ENCODE measurements around the gene DENND1A. TPM values are rescaled to one million over a fixed set of nuclear protein-coding genes. Genes with fewer than 3 reads are reported as not detected.

Gene DENND1A
- total and polyA plus RNA-seq, 4 donors: 7.9 to 22.0 (median 13.9) TPM

DNA sequence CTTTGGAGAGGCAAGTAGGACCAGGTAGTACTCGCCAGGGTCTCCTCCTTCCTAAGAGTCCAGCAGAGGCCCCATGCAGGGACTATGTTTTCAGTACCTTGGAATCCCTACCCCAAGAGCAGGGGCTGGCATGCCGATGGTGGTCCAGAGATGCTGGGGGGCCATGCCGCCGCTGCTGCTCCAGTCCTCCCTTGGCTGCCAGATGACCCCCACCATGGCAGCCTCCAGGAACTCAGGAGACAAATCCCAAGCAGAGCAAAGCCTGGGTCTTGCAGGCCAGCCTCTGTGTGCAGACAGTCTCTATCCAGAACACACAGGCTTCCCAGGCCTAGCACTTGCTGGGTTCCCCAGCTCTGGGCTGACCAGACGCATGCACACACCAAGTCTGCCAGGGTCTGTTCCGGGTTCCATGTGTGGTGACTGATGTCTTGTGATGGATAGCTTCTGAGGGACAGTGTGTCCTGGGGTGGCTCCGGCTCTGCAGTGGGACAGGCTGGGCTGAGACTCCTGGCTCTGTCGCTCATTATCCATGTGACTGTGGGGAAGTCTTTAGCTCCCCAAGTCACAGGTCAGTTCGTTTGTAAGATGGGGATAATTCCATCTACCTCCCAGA lies 446.6 kb downstream of the DENND1A start (continued):
- TF ChIP-seq YY1 (IDR thresholded peaks at IDR 0.05): no peak
- TF ChIP-seq JUND (IDR thresholded peaks at IDR 0.05): no peak

DNA sequence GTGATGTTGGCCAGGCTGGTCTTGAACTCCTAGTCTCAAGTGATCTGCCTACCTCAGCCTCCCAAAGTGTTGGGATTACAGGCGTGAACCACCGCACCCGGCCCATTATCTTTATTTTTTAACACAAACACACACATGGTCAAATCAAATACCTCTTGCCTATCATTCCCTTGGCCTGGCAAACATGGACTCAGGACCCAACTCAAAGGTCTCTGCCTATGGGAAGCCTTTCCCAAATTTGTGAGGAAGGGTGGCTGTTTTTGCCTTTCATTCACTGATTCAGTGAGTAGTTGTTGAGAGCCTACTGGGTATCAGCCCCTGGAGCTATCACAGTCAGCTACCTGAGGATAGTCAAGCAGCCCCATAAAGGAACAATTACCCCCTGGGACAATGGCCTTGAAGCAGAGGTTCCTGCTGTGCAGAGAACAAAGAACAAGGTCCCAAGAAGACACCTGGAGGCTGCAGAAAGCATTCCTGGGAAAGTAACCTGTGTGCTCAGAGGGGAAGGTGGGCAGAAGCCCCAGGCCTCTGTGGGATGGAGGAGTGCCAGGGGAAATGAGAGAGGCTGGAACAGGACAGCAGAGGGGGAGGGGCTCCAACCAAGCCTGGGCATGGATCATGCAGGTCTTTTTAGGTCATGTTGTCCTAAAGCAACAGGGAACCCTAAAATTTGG lies 447.5 kb downstream of the DENND1A start:
- peak; percentile 45 for TF ChIP-seq FOXA2 (IDR thresholded peaks at IDR 0.05)
- TF ChIP-seq YY1 (IDR thresholded peaks at IDR 0.05): peak; percentile 52
- TF ChIP-seq GABPA (IDR thresholded peaks at IDR 0.05 in 1 of 2, conservative IDR thresholded peaks at IDR 0.05 in 1 of 2): no peak
- TF ChIP-seq, protein P1, sequence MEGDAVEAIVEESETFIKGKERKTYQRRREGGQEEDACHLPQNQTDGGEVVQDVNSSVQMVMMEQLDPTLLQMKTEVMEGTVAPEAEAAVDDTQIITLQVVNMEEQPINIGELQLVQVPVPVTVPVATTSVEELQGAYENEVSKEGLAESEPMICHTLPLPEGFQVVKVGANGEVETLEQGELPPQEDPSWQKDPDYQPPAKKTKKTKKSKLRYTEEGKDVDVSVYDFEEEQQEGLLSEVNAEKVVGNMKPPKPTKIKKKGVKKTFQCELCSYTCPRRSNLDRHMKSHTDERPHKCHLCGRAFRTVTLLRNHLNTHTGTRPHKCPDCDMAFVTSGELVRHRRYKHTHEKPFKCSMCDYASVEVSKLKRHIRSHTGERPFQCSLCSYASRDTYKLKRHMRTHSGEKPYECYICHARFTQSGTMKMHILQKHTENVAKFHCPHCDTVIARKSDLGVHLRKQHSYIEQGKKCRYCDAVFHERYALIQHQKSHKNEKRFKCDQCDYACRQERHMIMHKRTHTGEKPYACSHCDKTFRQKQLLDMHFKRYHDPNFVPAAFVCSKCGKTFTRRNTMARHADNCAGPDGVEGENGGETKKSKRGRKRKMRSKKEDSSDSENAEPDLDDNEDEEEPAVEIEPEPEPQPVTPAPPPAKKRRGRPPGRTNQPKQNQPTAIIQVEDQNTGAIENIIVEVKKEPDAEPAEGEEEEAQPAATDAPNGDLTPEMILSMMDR (IDR thresholded peaks at IDR 0.05; ENCODE audit: low read depth, low read length, missing input control): no peak
- TF ChIP-seq RXRA (IDR thresholded peaks at IDR 0.05): peak; percentile 64 to 69
- TF ChIP-seq, protein P2, sequence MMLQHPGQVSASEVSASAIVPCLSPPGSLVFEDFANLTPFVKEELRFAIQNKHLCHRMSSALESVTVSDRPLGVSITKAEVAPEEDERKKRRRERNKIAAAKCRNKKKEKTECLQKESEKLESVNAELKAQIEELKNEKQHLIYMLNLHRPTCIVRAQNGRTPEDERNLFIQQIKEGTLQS (IDR thresholded peaks at IDR 0.05): no peak
- TF ChIP-seq, protein P3, sequence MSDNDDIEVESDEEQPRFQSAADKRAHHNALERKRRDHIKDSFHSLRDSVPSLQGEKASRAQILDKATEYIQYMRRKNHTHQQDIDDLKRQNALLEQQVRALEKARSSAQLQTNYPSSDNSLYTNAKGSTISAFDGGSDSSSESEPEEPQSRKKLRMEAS (IDR thresholded peaks at IDR 0.05): peak; percentile 52
- TF ChIP-seq, protein P4, sequence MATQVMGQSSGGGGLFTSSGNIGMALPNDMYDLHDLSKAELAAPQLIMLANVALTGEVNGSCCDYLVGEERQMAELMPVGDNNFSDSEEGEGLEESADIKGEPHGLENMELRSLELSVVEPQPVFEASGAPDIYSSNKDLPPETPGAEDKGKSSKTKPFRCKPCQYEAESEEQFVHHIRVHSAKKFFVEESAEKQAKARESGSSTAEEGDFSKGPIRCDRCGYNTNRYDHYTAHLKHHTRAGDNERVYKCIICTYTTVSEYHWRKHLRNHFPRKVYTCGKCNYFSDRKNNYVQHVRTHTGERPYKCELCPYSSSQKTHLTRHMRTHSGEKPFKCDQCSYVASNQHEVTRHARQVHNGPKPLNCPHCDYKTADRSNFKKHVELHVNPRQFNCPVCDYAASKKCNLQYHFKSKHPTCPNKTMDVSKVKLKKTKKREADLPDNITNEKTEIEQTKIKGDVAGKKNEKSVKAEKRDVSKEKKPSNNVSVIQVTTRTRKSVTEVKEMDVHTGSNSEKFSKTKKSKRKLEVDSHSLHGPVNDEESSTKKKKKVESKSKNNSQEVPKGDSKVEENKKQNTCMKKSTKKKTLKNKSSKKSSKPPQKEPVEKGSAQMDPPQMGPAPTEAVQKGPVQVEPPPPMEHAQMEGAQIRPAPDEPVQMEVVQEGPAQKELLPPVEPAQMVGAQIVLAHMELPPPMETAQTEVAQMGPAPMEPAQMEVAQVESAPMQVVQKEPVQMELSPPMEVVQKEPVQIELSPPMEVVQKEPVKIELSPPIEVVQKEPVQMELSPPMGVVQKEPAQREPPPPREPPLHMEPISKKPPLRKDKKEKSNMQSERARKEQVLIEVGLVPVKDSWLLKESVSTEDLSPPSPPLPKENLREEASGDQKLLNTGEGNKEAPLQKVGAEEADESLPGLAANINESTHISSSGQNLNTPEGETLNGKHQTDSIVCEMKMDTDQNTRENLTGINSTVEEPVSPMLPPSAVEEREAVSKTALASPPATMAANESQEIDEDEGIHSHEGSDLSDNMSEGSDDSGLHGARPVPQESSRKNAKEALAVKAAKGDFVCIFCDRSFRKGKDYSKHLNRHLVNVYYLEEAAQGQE (IDR thresholded peaks at IDR 0.05): peak; percentile 1
- peak; percentile 93 for TF ChIP-seq SP1 (IDR thresholded peaks at IDR 0.05)
- peak in 1 of 2 donors; percentile 33 for TF ChIP-seq JUND (IDR thresholded peaks at IDR 0.05)
- TF ChIP-seq, protein P5, sequence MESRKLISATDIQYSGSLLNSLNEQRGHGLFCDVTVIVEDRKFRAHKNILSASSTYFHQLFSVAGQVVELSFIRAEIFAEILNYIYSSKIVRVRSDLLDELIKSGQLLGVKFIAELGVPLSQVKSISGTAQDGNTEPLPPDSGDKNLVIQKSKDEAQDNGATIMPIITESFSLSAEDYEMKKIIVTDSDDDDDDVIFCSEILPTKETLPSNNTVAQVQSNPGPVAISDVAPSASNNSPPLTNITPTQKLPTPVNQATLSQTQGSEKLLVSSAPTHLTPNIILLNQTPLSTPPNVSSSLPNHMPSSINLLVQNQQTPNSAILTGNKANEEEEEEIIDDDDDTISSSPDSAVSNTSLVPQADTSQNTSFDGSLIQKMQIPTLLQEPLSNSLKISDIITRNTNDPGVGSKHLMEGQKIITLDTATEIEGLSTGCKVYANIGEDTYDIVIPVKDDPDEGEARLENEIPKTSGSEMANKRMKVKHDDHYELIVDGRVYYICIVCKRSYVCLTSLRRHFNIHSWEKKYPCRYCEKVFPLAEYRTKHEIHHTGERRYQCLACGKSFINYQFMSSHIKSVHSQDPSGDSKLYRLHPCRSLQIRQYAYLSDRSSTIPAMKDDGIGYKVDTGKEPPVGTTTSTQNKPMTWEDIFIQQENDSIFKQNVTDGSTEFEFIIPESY (IDR thresholded peaks at IDR 0.05): no peak
- TF ChIP-seq RAD21 (IDR thresholded peaks at IDR 0.05): peak; percentile 25 to 28
- no peak for TF ChIP-seq FOXA1 (IDR thresholded peaks at IDR 0.05)
- peak; percentile 98 for TF ChIP-seq HNF4A (conservative IDR thresholded peaks at IDR 0.05)
- TF ChIP-seq NR2F2 (IDR thresholded peaks at IDR 0.05): no peak
- TF ChIP-seq EGR1 (IDR thresholded peaks at IDR 0.05; ENCODE audit: low read depth in 2 of 2): no peak
- no peak for TF ChIP-seq TAF1 (conservative IDR thresholded peaks at IDR 0.05)
- peak; percentile 90 for TF ChIP-seq HNF4G (IDR thresholded peaks at IDR 0.05)
- DNase-seq (ENCODE audit: low spot score): no peak
- Histone ChIP-seq H3K36me3 (ENCODE audit: control insufficient read depth in 4 of 4, insufficient read depth in 3 of 4, low read depth in 1 of 4, low read length in 3 of 4) (no peaks in the 10 kb centered on the region), H3K27me3 (ENCODE audit: control insufficient read depth in 4 of 4, insufficient read depth in 4 of 4, low read length in 3 of 4) (no peaks in the 10 kb centered on the region), H3K9me3 (ENCODE audit: control insufficient read depth in 4 of 4, low read length in 3 of 4) (no peaks in the 10 kb centered on the region), H3K4me3 (ENCODE audit: low read depth in 1 of 3, low read length in 3 of 3) (no peak overlapping the region), H3K4me1 (ENCODE audit: control insufficient read depth in 4 of 4, insufficient read depth in 4 of 4, low read length in 3 of 4) (peaks cover 16 to 63% (median 52%) of the 10 kb centered on the region in 4 donors), H3K9ac (ENCODE audit: low read depth in 1 of 2, low read length in 2 of 2) (peak overlapping the region in 1 of 2 donors; percentile 33), H3K27ac (ENCODE audit: low read depth in 1 of 2, low read length in 2 of 2) (peak overlapping the region; percentile 65)
- 46% methylated on average over 3 of the region's 3 CpGs for WGBS
